ENCODE measurements around the gene CLEC4F. TPM values are rescaled to one million over a fixed set of nuclear protein-coding genes. Genes with fewer than 3 reads are reported as not detected.
"Not testable (repeated sequence)": the region's sequence is repeated elsewhere in the genome, so short reads cannot be mapped to it uniquely, and the experiment has no call there.

Gene CLEC4F
- total RNA-seq, 1 donor from 2014 or later, result not detected

- DNase-seq (ENCODE audit: low read depth), result no peak
These were observed 7.0 kb upstream of the CLEC4F start for GRCh38 chr2:70827388-70827787.

- peak; percentile 3 for DNase-seq (ENCODE audit: low read depth)
These were observed 6.4 kb upstream of the CLEC4F start for GRCh38 chr2:70826696-70827350.

- no peak for DNase-seq (ENCODE audit: low read depth)
These were observed 2.9 kb upstream of the CLEC4F start for GRCh38 chr2:70823249-70823648.

GRCh38 chr2:70822843-70823242 lies 2.4 kb upstream of the CLEC4F start:
- DNase-seq (ENCODE audit: low read depth), result no peak

GRCh38 chr2:70817284-70817954 lies 3.0 kb downstream of the CLEC4F start:
- no peak for DNase-seq (ENCODE audit: low read depth)

- DNase-seq (ENCODE audit: low read depth), result no peak
These were observed 3.7 kb downstream of the CLEC4F start for GRCh38 chr2:70816726-70817125.

- no peak for DNase-seq (ENCODE audit: low read depth)
These were observed 11.1 kb downstream of the CLEC4F start for GRCh38 chr2:70808983-70809958.

- DNase-seq (ENCODE audit: low read depth), result no peak
These were observed 12.6 kb downstream of the CLEC4F start for GRCh38 chr2:70807828-70808118.

GRCh38 chr2:70807102-70807827 lies 13.1 kb downstream of the CLEC4F start:
- no peak for DNase-seq (ENCODE audit: low read depth)

GRCh38 chr2:70806620-70807019 lies 13.8 kb downstream of the CLEC4F start:
- DNase-seq (ENCODE audit: low read depth), result no peak

GRCh38 chr2:70806013-70806412 lies 14.4 kb downstream of the CLEC4F start:
- DNase-seq (ENCODE audit: low read depth), result no peak

- DNase-seq (ENCODE audit: low read depth), result no peak
These were observed 18.7 kb downstream of the CLEC4F start for GRCh38 chr2:70801607-70802263.

GRCh38 chr2:70799706-70800105 lies 20.7 kb downstream of the CLEC4F start:
- DNase-seq (ENCODE audit: low read depth), result no peak

GRCh38 chr2:70797996-70798395 lies 22.4 kb downstream of the CLEC4F start:
- DNase-seq (ENCODE audit: low read depth), result not testable (repeated sequence)

GRCh38 chr2:70797506-70797905 lies 22.9 kb downstream of the CLEC4F start:
- DNase-seq (ENCODE audit: low read depth), result no peak

- no peak for DNase-seq (ENCODE audit: low read depth)
These were observed 24.1 kb downstream of the CLEC4F start for GRCh38 chr2:70796262-70796661.

GRCh38 chr2:70795164-70795995 lies 25.0 kb downstream of the CLEC4F start:
- DNase-seq (ENCODE audit: low read depth), result no peak

- DNase-seq (ENCODE audit: low read depth), result no peak
These were observed 26.9 kb downstream of the CLEC4F start for GRCh38 chr2:70793450-70793849.

GRCh38 chr2:70790136-70790828 lies 30.1 kb downstream of the CLEC4F start, which contains the start of gene FIGLA:
TSS of gene FIGLA (minus strand) at chr2:70790643. CDS start at chr2:70790638, 5 bp downstream.
- DNase-seq (ENCODE audit: low read depth), result peak; percentile 13
